Measurements from ENCODE around the gene MED8. TPM values are rescaled to one million over a fixed set of nuclear protein-coding genes. Genes with fewer than 3 reads are reported as not detected.

Gene MED8
- total and polyA plus RNA-seq, 2 of the 4 experiments (the other 2 are of a cell fraction) = 61.1 to 120 TPM

DNA sequence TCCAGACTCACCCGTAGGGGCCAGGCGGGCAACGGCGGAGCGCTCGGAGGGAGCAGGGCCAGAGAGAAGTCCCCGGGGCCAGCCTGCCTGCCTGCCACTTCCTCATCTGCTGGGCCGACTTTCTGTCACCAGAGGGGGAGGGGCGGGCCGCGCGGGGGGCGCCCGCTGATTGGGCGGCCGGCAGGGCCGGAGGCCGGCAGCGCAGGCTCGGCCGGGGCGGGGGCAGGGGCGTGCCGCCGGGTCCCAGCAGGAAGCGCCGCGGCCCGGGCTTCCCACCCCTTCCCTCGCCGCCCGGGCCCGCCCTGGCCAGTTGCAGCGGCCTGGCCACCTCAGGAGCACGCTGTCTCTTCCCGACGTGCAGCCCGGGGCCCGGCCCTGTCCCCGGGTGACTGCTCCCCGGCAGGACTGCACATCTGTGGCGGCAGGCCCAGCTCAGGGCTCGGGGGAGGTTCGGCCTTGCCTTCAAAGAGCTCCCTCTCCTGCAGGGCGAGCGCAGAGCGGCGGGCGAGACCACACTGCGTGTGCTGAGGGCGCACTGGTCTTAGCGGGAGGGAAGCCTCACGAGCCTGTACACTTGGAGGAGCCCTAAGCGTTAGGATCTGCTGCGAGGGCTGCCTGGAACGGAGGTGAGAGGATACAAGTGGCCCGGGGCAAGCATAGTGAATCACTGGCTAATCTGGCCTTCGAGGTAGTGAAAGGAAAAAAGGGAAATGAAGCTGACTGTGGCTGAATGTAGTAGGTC is 21.5 kb downstream of the MED8 start, which contains the start of gene ELOVL1:
Gene ELOVL1, minus strand, starts transcription at position 108 of the 742 bp plus-strand sequence. CDS start 2,402 bp downstream, outside the sequence.
- ATAC-seq (ENCODE audit: low read depth) (peak; percentile 93), DNase-seq (peak; percentile 80)
- peaks cover 15% of the 10 kb centered on the region for H3K9me1 ChIP-seq (ENCODE audit: insufficient read depth, low read length)
- H3K9ac ChIP-seq (ENCODE audit: low read depth, low read length) = peak within 1 kb of the TSS; percentile 90
- in situ Hi-C loops (cut with MboI; ENCODE audit: low sequenced_read_pairs) (no loop called here), dilution Hi-C loops (cut with HindIII; ENCODE audit: low sequenced_read_pairs, unreplicated experiment) (no loop called here), intact Hi-C loops (cut with micrococcal nuclease) (loop anchor here (1.0 kb wide), 1 partner anchor 21 kb away; the partner anchor contains the start of genes MED8 and SZT2)
- ChIA-PET CTCF (interaction anchor here (1.0 to 1.2 kb wide), 2 partner anchors 9 to 19 kb away, joined by 3 read pairs; partner anchors contain the start of gene CDC20), POLR2A (ENCODE audit: unreplicated experiment) (interaction anchor here (0.6 to 1.4 kb wide), 3 partner anchors 10 to 490 kb away, joined by 4 read pairs; partner anchors contain the start of gene CDC20)
- peak within 1 kb of the TSS; percentile 77 for H2BK120ac ChIP-seq (ENCODE audit: low read depth, low read length)
- peaks cover 34 to 81% of the 10 kb centered on the region in 2 experiments for H3K79me1 ChIP-seq (ENCODE audit: low read depth in 1 of 2, low read length in 2 of 2)
- H4K5ac ChIP-seq (ENCODE audit: low read depth, low read length) = peak within 1 kb of the TSS; percentile 51
- no TSS peak for BruUV-seq (replicated peaks)
- peak within 1 kb of the TSS; percentile 90 to 97 for H4K8ac ChIP-seq (ENCODE audit: low read depth in 2 of 2, low read length in 2 of 2)
- H4K20me1 ChIP-seq (ENCODE audit: insufficient read depth, low read length) = peaks cover 23% of the 10 kb centered on the region
- H2AK9ac ChIP-seq (replicated peaks; ENCODE audit: low read depth, low read length, poor library complexity) = peak within 1 kb of the TSS; percentile 100
- peak within 1 kb of the TSS; percentile 92 for H2BK5ac ChIP-seq (ENCODE audit: low read depth, low read length, poor library complexity, severe bottlenecking)
- H4K91ac ChIP-seq (ENCODE audit: insufficient read depth, low read depth, low read length) = peak within 1 kb of the TSS; percentile 93
- peak within 1 kb of the TSS; percentile 99 for H3K14ac ChIP-seq (replicated peaks; ENCODE audit: low read depth, low read length)
- peak within 1 kb of the TSS; percentile 93 for H3K27ac ChIP-seq (ENCODE audit: insufficient read depth, low read length)
- H3K9me3 ChIP-seq (ENCODE audit: control insufficient read depth, insufficient read depth, low read length) = no peaks in the 10 kb centered on the region
- 0% methylated on average over 23 of the region's 58 CpGs; no CpG with 5 or more reads in 1 of the 2 experiments for WGBS, 2 experiments (ENCODE audit: extremely low coverage in 2 of 2, insufficient read length in 1 of 2)
- peaks cover 29% of the 10 kb centered on the region for H3K36me3 ChIP-seq (ENCODE audit: control insufficient read depth, insufficient read depth, low read length)
- peak within 1 kb of the TSS; percentile 99 for H2AK5ac ChIP-seq (ENCODE audit: low read depth, low read length)
- H2AFZ ChIP-seq (replicated peaks; ENCODE audit: low read length, poor library complexity) = peak within 1 kb of the TSS; percentile 98
- peak within 1 kb of the TSS; percentile 99 for H3K4ac ChIP-seq (ENCODE audit: low read depth, low read length)
- peak within 1 kb of the TSS; percentile 97 for H3K23ac ChIP-seq (ENCODE audit: low read depth, low read length)
- peak within 1 kb of the TSS; percentile 67 for H2BK20ac ChIP-seq (ENCODE audit: low read depth, low read length)
- H3K4me3 ChIP-seq (ENCODE audit: insufficient read depth, low read depth, low read length) = peak within 1 kb of the TSS; percentile 80
- no peaks in the 10 kb centered on the region for H3K27me3 ChIP-seq (ENCODE audit: control insufficient read depth, insufficient read depth, low read length)
- peaks cover 16% of the 10 kb centered on the region for H3K4me1 ChIP-seq (ENCODE audit: control insufficient read depth, insufficient read depth, low read length)
- H3K4me2 ChIP-seq (ENCODE audit: low read depth, low read length) = peak within 1 kb of the TSS; percentile 87
- H3K56ac ChIP-seq (ENCODE audit: extremely low read depth, insufficient read depth, low read length) = peak within 1 kb of the TSS; percentile 99
- H3K18ac ChIP-seq (ENCODE audit: low read depth, low read length) = peak within 1 kb of the TSS; percentile 42
- H2BK15ac ChIP-seq (ENCODE audit: low read depth, low read length) = peak within 1 kb of the TSS; percentile 21; the same call in 1 of the 3 replicates
- TF ChIP-seq CEBPB (IDR thresholded peaks at IDR 0.05; ENCODE audit: low read depth, low read length) (no peak), MXI1 (IDR thresholded peaks at IDR 0.05; ENCODE audit: borderline replicate concordance, low read depth, low read length) (peak; percentile 40), NFE2L2 (IDR thresholded peaks at IDR 0.05; ENCODE audit: low read depth, low read length) (no peak), RAD21 (IDR thresholded peaks at IDR 0.05; ENCODE audit: low read length) (peak; percentile 1; the same call in 1 of the 2 replicates), BHLHE40 (IDR thresholded peaks at IDR 0.05; ENCODE audit: low read depth, low read length) (peak; percentile 43; the same call in 1 of the 2 replicates), MAFK (IDR thresholded peaks at IDR 0.05; ENCODE audit: low read depth, low read length) (no peak), CHD1 (IDR thresholded peaks at IDR 0.05; ENCODE audit: low read depth, low read length) (no peak), SMC3 (IDR thresholded peaks at IDR 0.05; ENCODE audit: low read depth, low read length) (0 out of 2 replicates have a peak, but pooled peaks have one; percentile 11), RCOR1 (IDR thresholded peaks at IDR 0.05; ENCODE audit: insufficient replicate concordance, low read length) (no peak), MAZ (IDR thresholded peaks at IDR 0.05; ENCODE audit: borderline replicate concordance, low read depth, low read length) (peak; percentile 82; the same call in 1 of the 2 replicates), FOS (IDR thresholded peaks at IDR 0.05; ENCODE audit: low read depth, low read length) (no peak), POLR2A (IDR thresholded peaks at IDR 0.05; ENCODE audit: low read depth, low read length) (peak; percentile 67; the same call in 1 of the 2 replicates), RFX5 (IDR thresholded peaks at IDR 0.05; ENCODE audit: low read depth, low read length) (no peak)
- TF ChIP-seq, protein P1, sequence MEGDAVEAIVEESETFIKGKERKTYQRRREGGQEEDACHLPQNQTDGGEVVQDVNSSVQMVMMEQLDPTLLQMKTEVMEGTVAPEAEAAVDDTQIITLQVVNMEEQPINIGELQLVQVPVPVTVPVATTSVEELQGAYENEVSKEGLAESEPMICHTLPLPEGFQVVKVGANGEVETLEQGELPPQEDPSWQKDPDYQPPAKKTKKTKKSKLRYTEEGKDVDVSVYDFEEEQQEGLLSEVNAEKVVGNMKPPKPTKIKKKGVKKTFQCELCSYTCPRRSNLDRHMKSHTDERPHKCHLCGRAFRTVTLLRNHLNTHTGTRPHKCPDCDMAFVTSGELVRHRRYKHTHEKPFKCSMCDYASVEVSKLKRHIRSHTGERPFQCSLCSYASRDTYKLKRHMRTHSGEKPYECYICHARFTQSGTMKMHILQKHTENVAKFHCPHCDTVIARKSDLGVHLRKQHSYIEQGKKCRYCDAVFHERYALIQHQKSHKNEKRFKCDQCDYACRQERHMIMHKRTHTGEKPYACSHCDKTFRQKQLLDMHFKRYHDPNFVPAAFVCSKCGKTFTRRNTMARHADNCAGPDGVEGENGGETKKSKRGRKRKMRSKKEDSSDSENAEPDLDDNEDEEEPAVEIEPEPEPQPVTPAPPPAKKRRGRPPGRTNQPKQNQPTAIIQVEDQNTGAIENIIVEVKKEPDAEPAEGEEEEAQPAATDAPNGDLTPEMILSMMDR (conservative IDR thresholded peaks at IDR 0.05; ENCODE audit: low read depth, low read length) = peak; percentile 34
- TF ChIP-seq, protein P2, sequence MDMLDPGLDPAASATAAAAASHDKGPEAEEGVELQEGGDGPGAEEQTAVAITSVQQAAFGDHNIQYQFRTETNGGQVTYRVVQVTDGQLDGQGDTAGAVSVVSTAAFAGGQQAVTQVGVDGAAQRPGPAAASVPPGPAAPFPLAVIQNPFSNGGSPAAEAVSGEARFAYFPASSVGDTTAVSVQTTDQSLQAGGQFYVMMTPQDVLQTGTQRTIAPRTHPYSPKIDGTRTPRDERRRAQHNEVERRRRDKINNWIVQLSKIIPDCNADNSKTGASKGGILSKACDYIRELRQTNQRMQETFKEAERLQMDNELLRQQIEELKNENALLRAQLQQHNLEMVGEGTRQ (IDR thresholded peaks at IDR 0.05; ENCODE audit: low read depth, low read length) = no peak

All from IMR-90 (cell line).